Rectal smooth muscle tissue (tissue), 1 donor: ENCODE results near the gene RTL10.

Experiments
- H3K27ac ChIP-seq: one replicate; pipeline ENCODE4 v1.7.0; 2013; ENCODE audit warnings: low read depth, low read length, inconsistent platforms
- H3K27me3 ChIP-seq: one replicate; pipeline ENCODE4 v1.7.0; 2013; ENCODE audit warnings: low read length; ENCODE audit not compliant: control insufficient read depth, insufficient read depth
- H3K36me3 ChIP-seq: one replicate; pipeline ENCODE4 v1.7.0; 2013; ENCODE audit warnings: low read length; ENCODE audit not compliant: control insufficient read depth, insufficient read depth
- H3K4me1 ChIP-seq: one replicate; pipeline ENCODE4 v1.7.0; 2013; ENCODE audit warnings: low read length; ENCODE audit not compliant: control insufficient read depth, insufficient read depth
- H3K4me3 ChIP-seq: one replicate; pipeline ENCODE4 v1.7.0; 2013; ENCODE audit warnings: low read length
- H3K9ac ChIP-seq: one replicate; pipeline ENCODE4 v1.7.0; 2013; ENCODE audit warnings: low read length

The RTL10 gene

GRCh38 chr22:19815823-19816290, 38.8 kb downstream of the RTL10 start:
- no peak overlapping the region for H3K27ac ChIP-seq
- H3K4me3 ChIP-seq = no peak overlapping the region
- no peaks in the 10 kb centered on the region for H3K4me1 ChIP-seq
- no peaks in the 10 kb centered on the region for H3K27me3 ChIP-seq
- no peaks in the 10 kb centered on the region for H3K36me3 ChIP-seq
- no peak overlapping the region for H3K9ac ChIP-seq

GRCh38 chr22:19815093-19815822, 39.4 kb downstream of the RTL10 start:
- no peaks in the 10 kb centered on the region for H3K27me3 ChIP-seq
- no peaks in the 10 kb centered on the region for H3K4me1 ChIP-seq
- H3K4me3 ChIP-seq = no peak overlapping the region
- no peak overlapping the region for H3K27ac ChIP-seq
- H3K36me3 ChIP-seq = no peaks in the 10 kb centered on the region
- no peak overlapping the region for H3K9ac ChIP-seq

- Histone ChIP-seq H3K36me3 (no peaks in the 10 kb centered on the region), H3K27ac (no peak overlapping the region), H3K27me3 (no peaks in the 10 kb centered on the region), H3K9ac (no peak overlapping the region), H3K4me3 (no peak overlapping the region), H3K4me1 (no peaks in the 10 kb centered on the region)
Measured at GRCh38 chr22:19814428-19814827, 40.2 kb downstream of the RTL10 start.

GRCh38 chr22:19812910-19813309, 41.8 kb downstream of the RTL10 start:
- Histone ChIP-seq H3K4me3 (no peak overlapping the region), H3K27ac (no peak overlapping the region), H3K36me3 (no peaks in the 10 kb centered on the region), H3K4me1 (no peaks in the 10 kb centered on the region), H3K27me3 (no peaks in the 10 kb centered on the region), H3K9ac (no peak overlapping the region)

- H3K4me3 ChIP-seq = no peak overlapping the region
- no peaks in the 10 kb centered on the region for H3K36me3 ChIP-seq
- H3K27ac ChIP-seq = no peak overlapping the region
- H3K4me1 ChIP-seq = no peaks in the 10 kb centered on the region
- H3K27me3 ChIP-seq = no peaks in the 10 kb centered on the region
- H3K9ac ChIP-seq = no peak overlapping the region
Measured at GRCh38 chr22:19811811-19812771, 42.6 kb downstream of the RTL10 start.

GRCh38 chr22:19811211-19811621, 43.5 kb downstream of the RTL10 start:
- Histone ChIP-seq H3K36me3 (no peaks in the 10 kb centered on the region), H3K4me1 (no peaks in the 10 kb centered on the region), H3K9ac (no peak overlapping the region), H3K27me3 (no peaks in the 10 kb centered on the region), H3K27ac (no peak overlapping the region), H3K4me3 (no peak overlapping the region)

GRCh38 chr22:19810381-19811201, 44.1 kb downstream of the RTL10 start:
- Histone ChIP-seq H3K9ac (no peak overlapping the region), H3K27ac (no peak overlapping the region), H3K4me1 (no peaks in the 10 kb centered on the region), H3K36me3 (no peaks in the 10 kb centered on the region), H3K27me3 (no peaks in the 10 kb centered on the region), H3K4me3 (no peak overlapping the region)

- no peaks in the 10 kb centered on the region for H3K27me3 ChIP-seq
- H3K36me3 ChIP-seq = no peaks in the 10 kb centered on the region
- H3K4me3 ChIP-seq = no peak overlapping the region
- H3K27ac ChIP-seq = no peak overlapping the region
- H3K4me1 ChIP-seq = no peaks in the 10 kb centered on the region
- H3K9ac ChIP-seq = no peak overlapping the region
Measured at GRCh38 chr22:19809741-19810140, 44.9 kb downstream of the RTL10 start.

GRCh38 chr22:19808873-19809478, 45.7 kb downstream of the RTL10 start:
- no peak overlapping the region for H3K9ac ChIP-seq
- H3K27me3 ChIP-seq = no peaks in the 10 kb centered on the region
- H3K4me1 ChIP-seq = no peaks in the 10 kb centered on the region
- no peak overlapping the region for H3K4me3 ChIP-seq
- H3K27ac ChIP-seq = no peak overlapping the region
- H3K36me3 ChIP-seq = no peaks in the 10 kb centered on the region

- Histone ChIP-seq H3K27me3 (no peaks in the 10 kb centered on the region), H3K4me3 (no peak overlapping the region), H3K9ac (no peak overlapping the region), H3K4me1 (no peaks in the 10 kb centered on the region), H3K36me3 (no peaks in the 10 kb centered on the region), H3K27ac (no peak overlapping the region)
Measured at GRCh38 chr22:19807914-19808872, 46.5 kb downstream of the RTL10 start.
